ENCODE data around the gene TIMM17B.

- TF ChIP-seq CTCF (IDR thresholded peaks at IDR 0.05): no peak
- TF ChIP-seq EZH2 (IDR thresholded peaks at IDR 0.05): no peak
- no peak for TF ChIP-seq EZH2phosphoT487 (IDR thresholded peaks at IDR 0.05)
Measured at GRCh38 chrX:48938721-48939425, 41.3 kb upstream of the TIMM17B start.
